HG02623 (cell line): ENCODE data around the gene CD44.

Experiments used
- ATAC-seq: cut with Tn5 transposase; IDR thresholded peaks from one replicate; pipeline ENCODE4 v1.9.1; 2021; ENCODE audit warnings: moderate library complexity; ENCODE audit not compliant: unreplicated experiment

CD44 gene

DNA sequence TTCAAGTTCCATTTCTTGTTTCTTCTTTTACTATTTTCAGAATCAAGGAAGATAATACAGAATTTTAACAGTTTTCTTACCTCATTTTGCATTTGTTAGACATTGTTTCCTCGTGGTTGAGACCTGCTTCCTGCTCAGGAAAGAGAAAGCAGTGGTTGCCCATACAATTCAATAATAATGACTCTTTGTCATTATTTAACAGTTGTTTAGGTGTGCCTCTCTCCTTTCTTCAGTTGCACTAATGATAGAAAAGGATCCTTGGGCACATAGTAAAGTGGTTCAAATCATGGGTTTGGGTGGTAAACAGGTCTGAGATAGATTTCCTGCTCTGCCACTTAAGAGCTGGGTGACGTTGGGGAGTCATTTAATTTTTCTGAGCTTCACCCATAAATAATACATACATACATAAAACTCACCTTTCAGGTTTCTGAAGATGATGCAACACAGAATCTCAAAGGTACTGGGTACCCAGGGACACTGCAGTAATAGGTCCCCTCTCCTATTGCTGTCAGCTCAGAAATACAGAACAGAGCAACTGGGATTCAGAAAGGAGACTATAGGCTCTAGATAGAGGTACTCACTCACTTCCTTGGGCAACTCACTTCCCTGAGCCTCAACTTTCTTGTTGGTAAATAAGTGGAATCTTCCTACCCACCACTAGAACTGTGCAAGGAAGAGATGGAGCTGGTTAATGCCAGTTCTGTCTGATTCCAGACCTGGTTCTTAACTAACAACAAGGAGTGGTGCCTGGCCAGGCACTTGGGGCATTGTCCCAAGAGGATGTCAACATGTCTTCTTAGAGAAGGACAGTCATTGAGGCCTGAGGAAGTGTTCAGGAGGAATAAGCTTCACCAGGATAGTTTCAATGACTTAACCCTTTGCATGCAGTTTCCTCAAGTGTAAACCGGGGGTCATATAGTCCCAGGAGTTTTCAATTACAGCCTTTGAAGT lies 34.9 kb downstream of the CD44 start:
- ATAC-seq: no peak

DNA sequence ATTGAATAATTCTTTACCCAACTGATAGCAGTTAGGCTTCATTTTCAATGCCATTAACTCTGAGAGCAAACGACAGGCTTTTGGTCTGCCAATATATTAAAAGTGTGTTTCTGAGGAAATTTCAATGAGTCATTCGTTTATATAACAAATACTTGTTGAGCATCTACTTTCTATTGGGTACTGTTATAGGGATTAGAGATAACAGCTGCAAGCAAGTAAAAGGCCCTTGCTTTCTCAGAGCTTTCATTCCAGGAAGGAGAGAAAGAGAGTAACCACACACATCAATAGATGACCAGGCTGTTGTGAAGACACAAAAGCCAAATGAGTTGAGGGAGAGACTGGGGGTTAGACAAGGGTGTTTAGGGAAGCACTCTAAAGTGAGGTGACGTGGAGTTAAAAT lies 35.7 kb downstream of the CD44 start:
- ATAC-seq: no peak

GRCh38 chr11:35177370-35177769 lies 38.4 kb downstream of the CD44 start:
- no peak for ATAC-seq

DNA sequence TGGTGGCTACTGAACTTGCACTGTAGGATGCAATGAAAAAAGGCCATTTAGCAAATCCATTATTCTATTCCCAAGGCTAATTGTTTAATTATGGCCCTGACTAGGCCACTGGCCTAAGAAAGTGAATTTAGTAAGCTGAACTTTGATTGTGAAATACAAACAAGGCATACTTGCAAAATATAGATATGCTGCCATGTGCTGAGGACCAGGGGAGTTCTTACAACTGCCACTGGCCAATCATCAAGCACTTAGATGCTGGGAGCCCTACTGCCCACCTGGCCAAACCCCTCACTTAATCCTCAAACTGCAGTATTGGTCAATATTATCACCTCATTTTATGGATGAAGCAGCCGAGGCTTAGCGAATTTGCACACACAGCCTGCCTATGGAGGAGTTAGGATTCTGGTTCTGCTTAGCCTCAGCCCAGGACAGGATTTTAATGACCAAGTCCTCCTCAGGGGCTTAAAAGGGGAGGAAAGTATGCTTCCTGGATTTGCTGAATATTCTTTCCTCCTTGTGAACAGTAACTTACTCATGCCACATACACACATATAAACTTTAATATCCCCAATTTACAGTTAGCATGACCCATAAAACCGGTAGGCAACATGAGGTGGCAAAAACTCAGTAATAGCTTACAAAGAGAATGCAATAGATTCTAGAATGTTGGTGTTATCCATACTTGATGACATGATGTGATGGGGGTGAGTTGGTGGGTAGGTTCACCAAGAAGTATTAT lies 39.3 kb downstream of the CD44 start:
- no peak for ATAC-seq

GRCh38 chr11:35178873-35179272 lies 39.9 kb downstream of the CD44 start:
- no peak for ATAC-seq

DNA sequence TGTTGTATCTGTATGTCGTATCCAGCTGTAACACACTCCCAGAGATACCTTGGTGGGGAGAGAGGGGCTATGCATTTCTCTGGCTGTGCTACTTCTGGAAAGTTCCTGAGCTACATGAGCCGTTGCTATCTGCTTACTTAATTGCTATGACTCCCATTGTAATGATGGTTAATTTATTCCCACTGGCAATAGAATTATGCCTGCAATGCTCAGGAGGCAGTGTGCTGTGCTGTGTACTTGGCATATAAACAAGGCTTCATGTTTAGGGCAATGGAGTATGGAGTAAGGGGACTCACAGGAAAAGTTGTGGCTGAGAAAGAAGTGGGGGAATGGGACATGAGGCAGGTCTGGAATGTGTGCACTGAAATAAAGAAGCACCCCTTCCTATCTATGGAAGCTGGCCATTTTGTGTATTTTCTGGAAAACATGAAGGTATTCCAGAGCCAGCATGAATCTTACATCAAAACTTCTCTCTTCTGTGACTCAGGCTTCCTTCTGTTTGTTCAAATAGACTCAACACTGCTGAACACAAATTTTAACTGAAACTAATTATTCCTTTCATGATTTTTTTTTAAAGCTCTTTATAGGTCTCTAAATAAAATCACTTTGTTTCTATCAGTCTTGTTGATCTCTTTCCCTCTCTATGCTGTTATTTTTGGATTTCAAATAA lies 40.6 kb downstream of the CD44 start:
- ATAC-seq: no peak

DNA sequence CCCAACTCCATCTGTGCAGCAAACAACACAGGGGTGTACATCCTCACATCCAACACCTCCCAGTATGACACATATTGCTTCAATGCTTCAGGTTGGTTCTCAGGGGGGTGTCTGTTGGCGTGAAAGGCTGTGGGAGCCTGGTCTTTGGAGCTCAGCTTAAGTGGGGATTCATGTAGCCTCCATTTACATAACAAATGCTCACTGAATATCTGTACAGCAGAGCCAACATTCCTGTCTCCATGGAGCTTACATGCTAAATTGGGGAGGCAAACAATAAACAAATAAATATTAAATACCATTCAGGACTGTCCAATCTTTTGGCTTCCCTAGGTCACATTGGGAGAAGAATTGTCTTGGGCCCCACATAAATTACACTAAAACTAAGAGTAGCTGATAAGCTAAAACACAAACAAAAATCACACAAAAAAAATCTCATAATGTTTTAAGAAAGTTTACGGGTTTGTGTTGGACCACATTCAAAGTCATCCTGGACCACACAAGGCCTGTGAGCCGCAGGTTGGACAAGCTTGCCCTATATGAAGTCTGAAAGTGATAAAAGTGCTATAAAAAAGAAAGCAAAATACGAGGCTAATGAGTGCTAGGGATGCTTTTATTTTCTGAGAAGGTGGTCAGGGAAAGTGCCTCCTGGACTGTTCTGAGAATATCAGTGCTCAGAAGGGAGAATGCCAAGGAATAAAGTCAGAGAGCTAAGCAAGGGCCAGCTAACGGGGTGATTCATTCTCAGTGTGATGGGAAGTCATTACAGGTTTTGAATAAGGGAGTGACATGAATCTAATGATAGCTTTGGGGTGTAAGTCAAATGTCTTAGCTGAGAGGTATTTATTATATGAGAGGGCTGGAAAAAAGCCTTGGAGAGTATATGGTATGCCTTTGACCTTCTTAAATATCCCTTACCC lies 41.6 kb downstream of the CD44 start:
- ATAC-seq: no peak

DNA sequence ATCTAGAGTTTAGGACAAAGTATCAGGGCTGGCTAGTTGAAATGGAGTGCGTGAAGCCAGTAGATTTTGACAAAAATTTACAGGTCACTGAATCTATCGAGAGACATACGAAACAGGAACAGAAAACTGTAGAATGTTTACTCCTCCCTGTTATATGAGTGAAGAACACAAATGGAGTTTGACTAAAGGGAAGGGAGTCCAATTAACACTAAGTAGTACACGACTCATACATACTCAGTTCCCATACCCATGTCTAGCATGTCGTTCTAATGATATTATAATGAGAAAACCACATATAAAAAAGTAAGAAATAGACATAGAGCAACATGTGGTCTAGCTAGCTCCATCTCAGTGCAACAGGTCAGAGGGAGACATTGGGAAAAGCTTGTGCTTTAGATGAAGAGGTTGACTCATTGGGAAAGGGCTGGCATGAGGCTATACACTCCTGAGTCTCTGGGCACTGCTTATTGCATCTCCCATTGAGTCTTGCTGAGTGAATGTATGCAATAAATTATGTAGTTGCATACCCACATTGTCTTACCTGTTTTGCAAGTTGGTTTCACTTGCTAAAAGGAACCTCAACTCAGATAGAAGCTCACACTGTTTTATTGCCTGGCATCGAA lies 43.5 kb downstream of the CD44 start:
- peak; percentile 55 for ATAC-seq

DNA sequence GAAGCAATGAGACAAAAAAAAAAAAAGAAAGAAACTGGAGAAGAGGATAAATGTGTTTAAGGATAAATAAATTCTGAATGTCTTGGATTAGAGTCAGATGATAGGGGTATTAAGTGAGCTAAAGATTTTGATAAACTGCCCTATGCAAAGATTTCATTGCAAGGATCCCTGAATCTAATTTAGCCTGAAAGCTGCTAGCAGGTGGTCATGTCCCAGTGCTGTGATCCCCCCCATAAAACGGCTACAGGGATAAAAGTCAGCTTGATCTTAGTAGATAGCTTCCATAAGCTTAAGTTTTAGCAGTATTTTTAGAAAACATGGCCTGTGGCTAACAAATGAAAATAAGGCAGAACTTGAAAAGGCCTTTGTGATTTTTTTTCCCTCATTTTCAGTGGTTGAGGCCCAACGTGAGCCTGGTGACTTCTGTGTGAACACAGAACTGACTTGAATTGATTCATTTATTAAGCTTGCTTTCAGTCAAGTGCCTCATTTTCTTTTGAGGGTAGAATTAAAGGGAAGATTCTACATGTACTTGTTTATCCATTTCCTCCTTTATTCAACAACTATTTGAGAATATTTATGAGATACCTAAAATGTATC lies 44.5 kb downstream of the CD44 start:
- ATAC-seq: no peak

DNA sequence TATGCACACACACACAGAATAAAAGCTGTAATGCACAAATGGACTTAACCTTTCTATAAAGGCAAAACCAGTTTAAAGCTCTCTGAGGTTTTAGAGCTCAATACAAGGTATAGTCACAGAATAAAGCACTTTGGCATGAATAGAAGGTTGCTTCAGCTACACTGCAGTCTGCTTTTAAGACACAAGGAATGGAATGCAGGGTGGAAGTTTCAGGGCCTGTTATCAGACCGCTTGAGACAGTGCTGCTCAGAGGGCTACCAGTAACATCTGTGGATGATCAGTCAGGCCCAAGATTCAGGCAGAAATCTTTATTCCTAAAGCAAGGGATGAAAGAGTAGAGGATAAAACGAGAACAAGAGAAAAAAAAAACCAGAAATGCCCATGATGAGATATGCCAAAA lies 46.7 kb downstream of the CD44 start:
- no peak for ATAC-seq

GRCh38 chr11:35187996-35188395 lies 49.0 kb downstream of the CD44 start:
- no peak for ATAC-seq

GRCh38 chr11:35190804-35191348 lies 51.9 kb downstream of the CD44 start:
- no peak for ATAC-seq

DNA sequence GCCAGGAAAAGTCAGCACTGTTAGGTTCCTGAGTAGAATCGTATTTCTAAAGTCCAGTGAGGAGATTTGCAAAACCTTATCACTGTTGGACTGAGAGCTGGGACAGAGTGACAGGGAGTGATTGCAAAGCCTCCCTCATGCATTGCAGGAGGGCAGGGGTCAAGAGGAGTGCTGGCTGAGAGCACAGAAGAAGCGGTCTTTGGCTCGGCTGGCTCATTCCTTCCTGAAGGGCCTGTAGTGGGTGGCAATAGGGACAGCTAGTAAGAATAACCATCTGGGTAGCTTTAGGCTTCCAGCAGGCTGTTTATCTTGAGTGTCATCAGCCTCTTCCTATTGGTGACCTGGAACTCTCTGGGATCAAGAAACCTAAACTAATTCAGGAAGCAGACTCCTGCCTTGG lies 53.4 kb downstream of the CD44 start:
- no peak for ATAC-seq

GRCh38 chr11:35193767-35194166 lies 54.8 kb downstream of the CD44 start:
- ATAC-seq: no peak

- no peak for ATAC-seq
Measured at GRCh38 chr11:35197292-35197691, 58.3 kb downstream of the CD44 start.

DNA sequence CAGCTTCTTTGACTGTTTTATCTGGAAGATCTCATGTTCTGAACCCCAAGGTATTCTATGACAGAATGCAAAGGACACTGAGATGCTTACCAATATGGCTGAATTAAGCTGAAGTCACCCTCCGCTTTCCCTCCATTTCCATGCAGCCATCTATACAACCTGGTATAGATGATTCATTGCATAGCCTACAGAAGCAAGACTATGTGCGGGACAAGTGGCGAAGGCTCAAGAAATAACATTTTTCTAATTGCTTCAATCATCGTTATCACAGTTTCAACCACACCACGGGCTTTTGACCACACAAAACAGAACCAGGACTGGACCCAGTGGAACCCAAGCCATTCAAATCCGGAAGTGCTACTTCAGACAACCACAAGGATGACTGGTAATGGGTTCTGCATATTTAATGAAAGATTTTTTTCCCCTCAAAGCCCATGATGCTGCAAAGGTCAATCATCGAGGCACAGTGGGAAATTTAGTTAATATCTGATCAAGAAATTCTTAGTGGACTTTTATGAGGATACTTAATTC lies 61.9 kb downstream of the CD44 start:
- no peak for ATAC-seq

- no peak for ATAC-seq
Measured at GRCh38 chr11:35204614-35205013, 65.6 kb downstream of the CD44 start.

GRCh38 chr11:35206616-35207015 lies 67.6 kb downstream of the CD44 start:
- no peak for ATAC-seq
